NCI-H1417 treated with DMSO at 0.1 percent for 48 hours (cell line): ENCODE data around the gene PLRG1.

Source experiments
- DNase-seq: peaks from one replicate; lab custom pipeline; 2025; lab: John Stamatoyannopoulos, UW

Gene PLRG1

DNA sequence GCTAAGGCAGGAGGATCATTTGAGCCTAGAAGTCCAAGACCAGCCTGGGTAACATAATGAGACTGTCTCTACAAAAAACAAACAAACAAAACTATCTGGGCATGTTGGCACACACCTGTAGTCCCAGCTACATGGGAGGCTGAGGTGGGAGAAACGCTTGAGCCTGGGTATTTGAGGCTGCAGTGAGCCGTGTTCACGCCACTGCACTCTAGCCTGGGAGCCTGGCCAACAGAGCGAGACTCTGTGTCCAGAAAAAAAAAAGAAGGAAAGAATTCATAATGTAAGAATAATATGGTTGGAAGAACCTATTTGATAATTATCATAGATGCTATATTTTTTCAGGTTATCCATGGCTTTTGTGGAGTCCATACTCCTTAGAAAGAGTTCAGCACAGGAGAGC lies 32.6 kb downstream of the PLRG1 start:
- no peak for DNase-seq

DNA sequence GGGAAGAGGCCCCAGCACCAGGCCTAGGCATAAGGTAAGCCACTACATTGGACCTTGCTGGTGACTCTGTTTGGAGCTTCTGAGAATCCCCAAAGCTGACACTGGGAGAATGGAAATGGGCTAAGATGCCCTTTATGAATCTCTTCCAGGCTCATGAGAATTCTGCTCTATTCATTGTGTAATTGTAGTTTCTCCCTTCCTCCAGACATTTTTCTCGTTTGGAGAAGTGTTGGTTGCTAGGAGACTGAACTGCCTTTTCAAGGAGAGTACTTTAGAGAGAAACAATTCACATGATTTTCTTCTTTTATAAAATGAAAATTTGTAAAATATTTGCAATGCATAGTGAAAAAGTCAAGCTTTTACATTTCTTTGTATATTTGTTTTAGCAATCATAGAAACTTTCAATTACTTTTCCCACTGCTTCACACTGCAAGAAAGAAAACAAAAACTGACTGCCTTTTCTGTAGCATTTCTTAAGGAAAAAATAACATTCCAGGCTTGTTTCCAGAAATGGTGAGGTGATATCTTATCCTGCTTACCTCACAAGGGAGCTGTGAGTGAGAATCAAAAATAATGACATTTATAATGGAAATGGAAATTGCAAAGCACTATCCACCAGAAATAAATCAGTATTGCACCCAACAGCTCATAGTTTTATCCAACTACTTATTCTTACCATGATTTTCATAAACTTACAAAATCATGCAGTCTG lies 33.7 kb downstream of the PLRG1 start:
- DNase-seq = no peak

DNA sequence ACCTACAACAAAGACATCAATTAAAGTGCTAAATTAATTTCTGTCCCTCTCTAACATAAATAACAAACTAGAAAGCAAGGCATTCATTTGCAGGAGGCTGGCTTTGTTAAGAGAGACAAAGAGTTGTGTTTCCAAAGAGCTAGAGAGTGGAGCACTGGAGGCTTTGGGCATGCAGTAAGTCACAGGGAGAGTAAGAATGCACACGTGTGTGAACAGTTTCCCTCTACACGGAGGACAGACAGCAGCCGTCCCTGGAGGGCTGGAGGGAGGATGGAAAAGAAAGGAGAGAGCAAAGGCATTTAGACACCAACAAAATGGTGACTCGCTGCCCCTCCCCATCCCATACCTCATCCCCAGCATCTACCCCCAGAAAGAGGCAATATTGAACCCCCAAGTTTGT lies 38.2 kb downstream of the PLRG1 start:
- DNase-seq = no peak

DNA sequence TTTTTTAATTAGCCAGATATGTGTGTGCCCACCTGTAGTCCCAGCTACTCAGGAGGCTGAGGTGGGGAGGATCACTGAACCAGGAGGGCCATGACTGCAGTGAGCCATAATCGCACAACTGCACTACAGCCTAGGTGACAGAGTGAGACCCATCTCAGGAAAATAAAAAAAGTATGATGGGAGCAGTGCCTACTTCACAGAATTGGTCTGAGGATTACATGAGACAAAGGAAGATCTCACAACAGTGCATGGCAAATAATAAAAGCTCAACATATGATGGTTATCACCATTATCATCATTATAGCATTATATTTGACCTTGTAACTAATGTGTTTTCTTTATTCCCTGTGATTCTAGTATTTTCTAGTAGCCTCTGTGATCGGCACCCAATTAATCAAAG lies 38.7 kb downstream of the PLRG1 start:
- DNase-seq = no peak

DNA sequence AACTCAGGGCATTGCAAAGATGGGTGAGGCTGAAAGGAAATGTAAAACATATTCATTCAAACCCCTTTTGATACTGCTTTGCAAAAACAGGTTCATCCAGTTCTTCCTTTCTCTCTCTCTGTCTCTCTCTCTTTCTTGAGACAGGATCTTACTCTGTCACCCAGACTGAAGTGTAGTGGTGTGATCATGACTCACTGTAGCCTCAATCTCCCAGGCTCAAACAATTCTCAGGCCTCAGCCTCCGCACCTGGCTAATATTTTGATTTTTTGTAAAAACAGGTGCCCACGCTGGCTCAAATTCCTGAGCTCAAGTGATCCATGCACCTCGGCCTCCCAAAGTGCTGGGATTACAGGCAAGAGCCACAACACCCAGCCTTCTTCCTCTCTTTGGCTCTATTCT lies 43.0 kb downstream of the PLRG1 start:
- DNase-seq = no peak

DNA sequence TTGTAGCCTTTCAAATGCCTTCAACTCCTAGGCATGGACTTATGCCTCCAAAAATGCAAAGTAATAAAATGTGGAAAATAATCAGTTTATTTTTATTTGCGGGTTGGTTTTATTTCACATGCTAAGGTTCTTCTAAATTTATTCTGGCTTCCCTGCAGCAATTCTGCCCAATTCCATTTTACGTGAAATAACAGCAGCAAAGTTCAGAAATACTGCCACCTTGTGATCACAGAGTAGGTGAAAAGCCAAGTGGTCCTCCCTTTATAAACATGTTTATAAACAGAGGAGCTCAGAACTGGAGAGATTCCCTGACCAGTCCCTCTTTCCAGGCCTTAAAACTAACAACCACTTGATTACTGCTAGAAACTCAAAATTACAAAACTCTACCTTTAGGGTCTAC lies 43.9 kb downstream of the PLRG1 start:
- DNase-seq = no peak

DNA sequence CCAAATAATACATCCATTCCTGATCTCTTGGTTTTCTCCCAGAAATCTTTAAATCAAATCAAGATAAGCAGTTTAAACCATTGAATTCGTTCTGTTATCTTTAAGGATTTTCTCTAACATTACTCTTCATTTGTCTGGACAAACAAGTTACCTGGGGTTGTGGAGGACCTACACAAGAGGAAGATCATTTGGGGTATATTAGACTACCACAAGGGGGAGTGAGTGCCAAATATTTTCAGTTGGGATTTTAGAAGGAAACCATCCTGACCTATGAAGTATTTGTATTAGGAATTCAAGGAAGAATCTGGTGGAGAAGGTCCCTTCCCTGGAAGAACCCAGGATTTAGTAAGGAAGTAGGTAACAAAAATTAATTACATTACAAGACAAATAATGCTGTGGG lies 46.6 kb downstream of the PLRG1 start:
- no peak for DNase-seq

DNA sequence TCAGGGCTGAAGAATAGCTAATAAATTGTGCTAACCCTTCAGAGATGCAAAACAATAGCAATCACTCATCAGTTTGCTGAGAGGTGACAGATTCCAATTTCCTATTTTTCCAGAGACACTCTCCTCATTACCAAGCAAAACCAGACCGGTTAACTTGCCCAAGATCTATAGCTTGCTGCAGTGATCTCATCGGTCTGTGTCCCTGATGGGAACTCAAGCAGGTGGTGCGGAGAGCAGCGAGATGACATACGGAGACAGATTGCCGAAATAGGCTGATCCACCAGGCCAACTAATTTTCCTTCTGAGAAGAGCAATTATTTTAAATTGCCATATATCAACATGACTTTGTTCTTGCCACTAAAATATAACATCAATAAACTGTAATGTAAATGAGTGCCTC lies 48.1 kb downstream of the PLRG1 start:
- peak; percentile 27 for DNase-seq

DNA sequence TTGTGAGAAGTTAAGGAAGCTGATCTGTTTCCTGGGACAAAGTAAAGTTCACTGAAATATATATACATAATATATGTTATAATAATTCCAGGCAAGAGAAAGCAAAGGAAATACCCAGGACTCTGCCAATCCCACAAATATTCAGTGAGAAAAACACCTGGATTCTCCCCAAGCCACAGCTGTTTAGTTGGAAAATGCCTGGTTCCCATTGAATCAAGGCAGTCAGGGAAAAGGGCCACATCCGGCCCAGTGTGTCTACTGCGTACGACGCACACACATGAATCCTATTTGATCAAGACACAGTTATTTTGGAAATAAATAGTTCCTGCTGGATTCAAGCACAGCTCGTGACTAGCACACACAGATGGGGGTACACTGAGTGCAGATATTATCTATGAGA lies 52.3 kb downstream of the PLRG1 start:
- DNase-seq = no peak

DNA sequence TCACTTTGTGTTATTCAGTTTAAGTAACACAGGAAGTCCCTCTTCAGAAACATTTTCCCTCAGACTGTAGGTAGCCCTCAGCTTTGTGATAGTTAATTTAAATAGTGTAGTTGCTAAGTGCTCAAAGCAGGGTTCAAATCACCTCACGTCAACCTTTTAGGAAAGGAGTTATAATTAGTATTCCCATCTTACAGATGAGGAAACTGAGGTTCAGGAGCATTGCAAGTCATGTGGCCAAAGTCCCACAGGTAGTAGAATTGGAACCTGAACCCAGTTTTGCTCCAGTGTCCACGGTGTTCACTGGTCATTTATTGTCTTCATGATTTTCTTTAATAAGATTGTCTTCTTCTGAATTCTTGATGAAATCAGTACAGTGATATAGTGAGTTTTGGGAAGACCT lies 54.3 kb downstream of the PLRG1 start:
- DNase-seq = no peak

DNA sequence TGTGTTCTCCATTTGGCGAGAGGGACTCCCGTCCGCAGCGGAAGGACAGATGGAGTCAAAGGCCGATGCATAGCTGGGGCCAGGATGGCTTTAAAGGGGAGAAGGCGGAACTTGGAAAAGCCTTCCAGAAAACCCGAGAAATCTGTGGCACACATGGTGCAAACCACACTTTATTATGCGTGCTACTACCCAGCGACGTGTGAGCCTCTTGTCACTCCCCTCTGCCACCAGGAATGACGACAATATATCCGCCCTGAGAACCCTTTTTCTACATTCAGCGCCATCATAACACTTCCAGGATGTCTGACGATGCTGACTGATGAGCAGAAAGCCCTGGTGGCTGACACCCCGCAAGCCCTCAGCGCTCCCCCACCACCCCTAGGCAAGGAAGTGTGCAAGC lies 57.9 kb downstream of the PLRG1 start:
- no peak for DNase-seq

DNA sequence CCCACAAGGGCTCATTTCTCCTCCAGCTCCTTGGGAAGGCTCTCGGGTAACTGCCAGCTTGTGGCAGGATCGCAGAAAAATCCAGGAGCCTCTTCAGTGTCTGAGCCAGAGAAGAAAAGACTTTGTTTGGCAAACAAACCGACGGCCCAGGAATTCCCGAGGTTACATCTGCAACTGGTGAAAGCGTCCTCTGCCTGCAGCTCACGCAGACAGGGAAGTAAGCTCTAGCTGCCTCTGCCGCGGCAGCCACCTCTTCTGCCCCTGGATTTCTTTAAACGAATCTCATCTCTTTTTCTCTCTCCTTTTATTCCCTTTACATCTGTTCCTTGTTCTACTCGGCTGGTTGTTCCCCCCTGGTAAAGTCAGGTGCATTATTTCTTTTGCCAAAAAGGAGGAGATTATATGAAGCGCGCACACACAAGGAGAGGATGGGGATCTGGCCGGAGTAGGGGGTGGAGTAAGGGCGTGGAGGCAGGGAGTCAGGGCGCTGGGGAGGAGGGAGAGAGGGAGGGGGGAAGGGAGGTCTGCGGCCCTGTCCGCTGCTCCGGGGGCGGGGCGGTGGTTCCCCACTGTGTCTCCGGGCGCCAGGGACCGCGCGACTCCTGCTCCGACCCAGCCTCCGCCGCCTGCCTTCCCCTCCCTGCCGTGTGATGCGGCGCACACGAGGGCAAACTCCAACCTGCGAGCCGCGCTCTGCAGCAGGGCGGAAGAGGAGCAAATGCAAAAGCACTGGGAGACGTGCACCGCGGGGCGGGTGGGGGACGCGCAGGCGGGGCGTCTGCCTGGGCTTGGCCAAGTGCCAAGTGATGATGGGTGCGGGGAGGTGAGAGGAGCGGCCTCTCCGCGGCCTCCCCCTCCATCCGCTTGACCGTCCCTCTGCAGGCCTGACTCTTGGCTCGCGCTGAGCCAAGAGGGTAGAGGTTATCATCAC lies 58.6 kb downstream of the PLRG1 start, which contains the start of gene DCHS2:
Gene DCHS2, minus strand, starts transcription at position 459 of the 931 bp plus-strand sequence. Its CDS starts 444 bp downstream, at position 15.
- DNase-seq = peak; percentile 73

DNA sequence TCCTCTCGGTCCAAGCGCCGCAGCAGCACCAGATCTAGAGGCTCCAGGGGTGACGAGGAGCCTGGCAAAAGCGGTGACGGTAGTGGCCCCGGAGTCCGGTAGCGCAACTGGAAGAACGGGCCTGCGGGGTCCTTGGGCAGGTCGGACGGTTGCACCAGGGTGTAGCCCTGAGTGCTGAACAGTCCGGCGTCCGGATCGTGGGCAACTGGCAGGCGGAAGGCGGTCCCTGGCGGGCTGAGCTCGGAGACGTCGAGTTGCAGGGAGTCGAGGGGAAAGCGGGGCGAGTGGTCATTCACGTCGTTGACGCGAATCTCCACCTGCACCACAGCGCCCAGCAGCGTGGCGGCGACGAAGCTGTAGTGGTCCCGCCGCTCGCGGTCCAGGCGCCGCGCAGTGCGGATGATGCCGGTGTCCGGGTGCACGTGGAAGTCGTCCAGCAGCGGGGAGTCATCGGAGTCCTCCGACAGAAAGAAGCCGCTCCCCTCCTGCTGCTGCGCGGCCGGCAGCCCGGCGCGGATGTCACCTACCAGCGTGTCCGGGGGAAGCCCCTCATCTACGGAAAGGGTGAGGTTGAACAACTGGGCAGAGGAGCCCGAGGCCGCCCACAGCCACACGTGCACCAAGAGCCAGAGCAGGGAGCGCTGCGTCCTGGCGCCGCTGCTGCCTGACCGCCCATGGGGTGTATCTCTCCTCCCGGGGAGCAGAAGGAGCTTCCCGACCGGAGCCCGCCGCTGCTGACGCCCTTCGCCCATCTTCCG lies 59.4 kb downstream of the PLRG1 start:
- DNase-seq = no peak

DNA sequence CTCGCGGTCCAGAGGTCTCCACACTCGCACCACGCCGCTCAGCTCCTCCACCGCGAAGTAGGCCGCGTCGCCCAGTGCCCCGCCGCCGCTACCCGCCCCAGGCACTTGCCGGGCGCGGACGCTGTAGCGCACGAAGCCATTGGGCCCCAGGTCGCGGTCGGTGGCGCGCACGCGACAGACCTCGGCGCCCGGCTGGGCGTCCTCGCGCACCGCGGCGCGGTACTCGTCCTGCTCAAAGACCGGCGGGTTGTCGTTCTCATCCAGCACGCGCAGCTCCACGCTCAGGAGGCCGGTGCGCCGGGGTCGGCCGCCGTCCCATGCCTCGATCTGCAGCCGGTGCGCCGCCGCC lies 60.0 kb downstream of the PLRG1 start:
- no peak for DNase-seq

DNA sequence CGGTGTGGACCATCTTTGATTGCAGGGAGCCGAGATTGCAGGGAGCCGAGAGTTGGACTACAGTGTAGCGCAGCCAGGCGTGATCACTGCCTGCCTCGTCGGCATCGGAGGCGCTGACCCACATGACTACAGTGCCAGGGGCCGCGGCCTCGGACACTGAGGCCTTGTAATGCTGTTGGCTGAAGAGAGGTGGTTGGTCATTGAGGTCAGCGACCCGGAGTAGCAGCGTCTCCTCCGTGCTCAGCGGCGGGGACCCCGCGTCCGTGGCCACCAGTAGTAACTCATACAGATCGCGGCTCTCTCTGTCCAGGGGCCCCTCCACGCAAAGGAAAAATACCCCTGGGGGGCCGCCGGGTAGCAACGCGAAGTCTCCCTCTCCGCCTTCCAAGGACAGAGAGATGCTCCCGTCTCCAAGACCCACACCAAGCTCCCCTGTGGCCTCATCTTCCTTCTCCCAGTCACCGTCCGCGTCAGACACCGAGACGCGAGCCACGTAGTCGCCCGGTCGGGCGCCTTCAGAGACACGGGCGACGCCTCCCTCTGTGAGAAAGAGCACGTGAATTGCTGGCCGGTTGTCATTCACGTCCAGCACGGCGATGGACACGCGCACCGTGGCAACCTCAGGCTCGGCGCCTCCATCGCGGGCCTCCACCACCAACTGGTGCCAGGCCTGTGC lies 60.5 kb downstream of the PLRG1 start:
- no peak for DNase-seq

DNA sequence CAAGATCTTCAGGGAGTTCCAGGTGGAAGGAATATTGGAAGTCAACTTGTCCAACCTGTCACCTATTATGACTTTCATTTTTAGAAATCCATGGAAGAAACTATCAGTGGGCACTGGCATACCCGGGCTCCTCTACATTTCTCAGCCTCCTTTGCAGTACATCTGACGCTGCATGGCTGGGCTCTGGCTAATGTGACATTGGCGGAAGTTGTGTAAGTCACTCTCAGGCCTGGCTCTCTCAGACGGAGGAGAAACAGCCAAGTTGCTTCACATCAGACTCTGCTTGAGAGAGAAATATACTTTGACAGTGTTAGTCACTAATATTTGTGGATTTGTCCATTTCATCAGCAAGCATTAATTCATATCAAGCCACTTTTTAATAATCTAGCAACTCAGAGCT lies 63.1 kb downstream of the PLRG1 start:
- DNase-seq = no peak

DNA sequence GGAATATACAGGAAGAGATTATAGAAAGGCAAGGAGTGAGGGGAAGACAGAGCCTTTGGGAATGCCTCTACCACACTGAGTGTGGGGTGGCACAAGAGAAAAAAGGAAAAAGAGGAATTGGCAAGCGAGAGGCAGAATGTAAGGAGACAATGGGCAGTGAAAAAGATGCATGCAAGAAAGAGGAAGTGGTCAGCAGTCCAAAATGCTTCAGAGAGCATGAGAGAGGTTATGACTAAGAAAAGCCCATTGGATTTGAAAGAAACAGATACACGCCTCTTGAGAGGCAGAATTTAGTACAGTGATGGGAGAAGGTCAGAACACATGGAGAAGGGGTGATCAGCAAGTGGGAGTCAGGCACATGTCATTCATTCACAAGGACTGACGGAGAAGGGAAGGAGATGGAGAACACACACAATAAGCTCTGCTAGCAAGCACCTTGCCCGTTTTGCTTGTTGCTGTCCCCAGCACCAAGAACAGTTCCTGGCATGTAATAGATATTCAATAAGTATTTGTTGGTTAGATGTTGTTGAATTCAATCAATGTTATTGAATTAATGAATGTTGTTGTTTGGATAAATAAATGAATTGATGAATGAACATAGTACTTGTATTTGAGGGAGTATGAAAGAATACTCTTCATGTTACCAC lies 65.0 kb downstream of the PLRG1 start:
- DNase-seq = no peak
